A549 (cell line): Measurements from ENCODE around the gene RAPGEF4. TPM values are rescaled to one million over a fixed set of nuclear protein-coding genes. Genes with fewer than 3 reads are reported as not detected.

Experiments used
- ATAC-seq, 2 experiments: fragments of 200-7000 bp in 1 of 2; fragments of >200 bp in 1 of 2; cut with Nextera tagmentation in 1 of 2; cut with Tn5 transposase in 1 of 2; 3 replicates each; pipeline versions ENCODE4 v1.8.0 to v1.9.1; 2018 to 2020; ENCODE audit warnings: mild to moderate bottlenecking in 1 of 2, moderate library complexity in 1 of 2
- CTCF ChIA-PET: fragments of 300-600 bp; sonication (Branson Sonifier 250); formaldehyde crosslinking; extraction: SDS; loops from one replicate; lab custom pipeline; 2021; ENCODE audit warnings: antibody characterized with exemption, inconsistent platforms; lab: Yijun Ruan, JAX
- POLR2A ChIA-PET: fragments of 350-600 bp; formaldehyde crosslinking; extraction: SDS; loops from one replicate; lab custom pipeline; 2021; ENCODE audit warnings: antibody characterized with exemption, inconsistent platforms; lab: Yijun Ruan, JAX
- DNase-seq, 2 experiments: peaks; one replicate each; pipeline versions ENCODE4 v3.0.0 to v3.0.0-alpha.2; 2011 to 2016; ENCODE audit warnings: low read depth in 1 of 2, low spot score in 1 of 2
- FAIRE-seq: peaks from 2 replicates; lab custom pipeline; 2011; peaks lifted over from hg19 to GRCh38; lab: Jason Lieb, UNC
- H3K27ac ChIP-seq, 2 experiments: fragments of >200 bp; sonication (Bioruptor Twin); formaldehyde crosslinking; 3 replicates each; pipeline ENCODE4 v1.5.1; 2016 to 2017
- H3K4me1 ChIP-seq: fragments of >200 bp; sonication (Bioruptor Twin); formaldehyde crosslinking; 3 replicates; pipeline ENCODE4 v1.6.1; 2016
- H3K4me2 ChIP-seq: fragments of >200 bp; sonication (Bioruptor Twin); formaldehyde crosslinking; 3 replicates; pipeline ENCODE4 v1.6.1; 2016
- H3K4me3 ChIP-seq: fragments of >200 bp; sonication (Bioruptor Twin); formaldehyde crosslinking; 3 replicates; pipeline ENCODE4 v1.5.1; 2016
- H3K9me3 ChIP-seq: fragments of >200 bp; sonication (Bioruptor Twin); formaldehyde crosslinking; 3 replicates; pipeline ENCODE4 v1.6.1; 2016
- ATOH8 ChIP-seq: fragments of 250-450 bp; sonication (Bioruptor Pico); IDR thresholded peaks from 2 replicates; pipeline ENCODE4 v1.5.0; 2020; ENCODE audit warnings: low read depth, mild to moderate bottlenecking, moderate library complexity
- CEBPB ChIP-seq, 2 experiments: fragments of >200 bp in 1 of 2; sonication (Bioruptor Twin) in 1 of 2; formaldehyde crosslinking in 1 of 2; IDR thresholded peaks; 2 replicates each; pipeline ENCODE4 v1.6.1; 2012 to 2016
- CTCF ChIP-seq: fragments of >200 bp; sonication (Bioruptor Twin); formaldehyde crosslinking; IDR thresholded peaks from 3 replicates; pipeline ENCODE4 v1.5.1; 2016
- E2F6 ChIP-seq: IDR thresholded peaks from 2 replicates; pipeline ENCODE4 v1.6.1; 2012; ENCODE audit warnings: low read depth, borderline replicate concordance
- EHF ChIP-seq: fragments of 250-450 bp; sonication (Bioruptor Pico); IDR thresholded peaks from 2 replicates; pipeline ENCODE4 v1.5.0; 2020; ENCODE audit warnings: mild to moderate bottlenecking
- ELK1 ChIP-seq: fragments of 150-350 bp; IDR thresholded peaks from 2 replicates; pipeline ENCODE4 v1.6.1; 2014; ENCODE audit warnings: low read depth, mild to moderate bottlenecking, low read length
- EP300 ChIP-seq, 2 experiments: fragments of >200 bp; sonication (Bioruptor Twin); formaldehyde crosslinking; IDR thresholded peaks; 2 replicates in 1 of 2; 3 replicates in 1 of 2; pipeline ENCODE4 v1.6.1; 2016 to 2017
- FOSL2 ChIP-seq, 2 experiments: fragments of 450-650 bp in 1 of 2; fragments of >200 bp in 1 of 2; sonication (Bioruptor Twin) in 1 of 2; formaldehyde crosslinking; IDR thresholded peaks; 2 replicates each; pipeline versions ENCODE4 v1.5.0 to v1.6.1; 2016 to 2020; ENCODE audit warnings: mild to moderate bottlenecking in 1 of 2, moderate library complexity in 1 of 2
- FOXS1 ChIP-seq: fragments of 250-450 bp; sonication (Bioruptor Pico); IDR thresholded peaks from 2 replicates; pipeline ENCODE4 v1.5.0; 2020; ENCODE audit warnings: mild to moderate bottlenecking, moderate library complexity
- HDAC2 ChIP-seq: fragments of 200-600 bp; sonication (generic); IDR thresholded peaks from 2 replicates; pipeline ENCODE4 v1.6.1; 2016
- HMGXB4 ChIP-seq: fragments of 250-450 bp; sonication (Bioruptor Pico); IDR thresholded peaks from 2 replicates; pipeline ENCODE4 v1.5.0; 2021; ENCODE audit warnings: mild to moderate bottlenecking, moderate library complexity, borderline replicate concordance
- HOXA7 ChIP-seq: fragments of 250-450 bp; sonication (Bioruptor Pico); IDR thresholded peaks from 2 replicates; pipeline ENCODE4 v1.5.0; 2020; ENCODE audit warnings: mild to moderate bottlenecking, moderate library complexity
- HOXB13 ChIP-seq: fragments of 250-450 bp; sonication (Bioruptor Pico); IDR thresholded peaks from 2 replicates; pipeline ENCODE4 v1.5.0; 2020; ENCODE audit warnings: low read depth, mild to moderate bottlenecking, moderate library complexity
- HOXB5 ChIP-seq: fragments of 250-450 bp; sonication (Bioruptor Pico); IDR thresholded peaks from 2 replicates; pipeline ENCODE4 v1.5.0; 2020; ENCODE audit warnings: mild to moderate bottlenecking, moderate library complexity
- JUN ChIP-seq, 2 experiments: fragments of >200 bp; sonication (Bioruptor Twin); formaldehyde crosslinking; IDR thresholded peaks; 2 replicates in 1 of 2; 3 replicates in 1 of 2; pipeline ENCODE4 v1.6.1; 2016 to 2017
- KDM5A ChIP-seq: fragments of 200-600 bp; sonication (generic); IDR thresholded peaks from 2 replicates; pipeline ENCODE4 v1.6.1; 2016; ENCODE audit warnings: antibody characterized with exemption, mild to moderate bottlenecking
- MAFK ChIP-seq: fragments of 450-650 bp; IDR thresholded peaks from 2 replicates; pipeline ENCODE4 v1.6.1; 2014; ENCODE audit not compliant: partially characterized antibody
- MAX ChIP-seq: IDR thresholded peaks from 2 replicates; pipeline ENCODE4 v1.6.1; 2012
- NFE2L2 ChIP-seq: fragments of 150-350 bp; conservative IDR thresholded peaks from 2 replicates; pipeline ENCODE4 v1.6.1; 2014; ENCODE audit warnings: low read length
- NR3C1 ChIP-seq: fragments of >200 bp; sonication (Bioruptor Twin); formaldehyde crosslinking; IDR thresholded peaks from 3 replicates; pipeline ENCODE4 v1.6.1; 2017
- POLR2AphosphoS2 ChIP-seq: conservative IDR thresholded peaks from 2 replicates; pipeline ENCODE4 v1.6.1; 2012; ENCODE audit warnings: low read length, improper control_type of control experiment, inconsistent platforms
- RARB ChIP-seq: fragments of 250-450 bp; sonication (Bioruptor Pico); IDR thresholded peaks from 2 replicates; pipeline ENCODE4 v1.8.0; 2021; ENCODE audit warnings: mild to moderate bottlenecking, moderate library complexity
- SMC3 ChIP-seq: fragments of >200 bp; sonication (Bioruptor Twin); formaldehyde crosslinking; IDR thresholded peaks from 3 replicates; pipeline ENCODE4 v1.6.1; 2018; ENCODE audit warnings: inconsistent platforms
- USF2 ChIP-seq: fragments of 450-650 bp; IDR thresholded peaks from 2 replicates; pipeline ENCODE4 v1.6.1; 2014; ENCODE audit warnings: antibody characterized with exemption
- WGBS: methylation state at CpG from one replicate; pipeline ENCODE4 v1.1.6; 2017; ENCODE audit errors: missing lambda C conversion rate; 5-methylcytosine and 5-hydroxymethylcytosine counted together
- polyA plus RNA-seq, 4 experiments: library from polyadenylated mRNA; depleted of rRNA in 3 of 4; stranded (reverse); fragments of >200 nt; fragmentation: RNase III in 1 of 4; extraction: RNeasy Plus Mini Kit Qiagen cat#74134 plus additional on column Dnase treatment in 1 of 4; gene quantifications; 2 replicates in 3 of 4; 3 replicates in 1 of 4; pipeline ENCODE4 v1.2.3, GENCODE V29; 2011 to 2017

The RAPGEF4 gene
- polyA plus RNA-seq, 2 of the 4 experiments (the other 2 are of a cell fraction): 0.18 to 1.1 TPM

- no peak overlapping the region for H3K4me3 ChIP-seq
- peak overlapping the region in 1 of 2 experiments; percentile 26; a peak in 3 of 6 replicates for H3K27ac ChIP-seq
- ATAC-seq: no peak
- H3K4me1 ChIP-seq: peaks cover 6% of the 10 kb centered on the region; the same call in 2 of the 3 replicates
- WGBS: 85% methylated on average over 4 of the region's 4 CpGs
- ChIA-PET CTCF (interaction anchor here (15.5 kb wide), 1 partner anchor 181 kb away, joined by 395 read pairs; no protein-coding TSS in a partner anchor), POLR2A (interaction anchor here (0.5 kb wide), 1 partner anchor 44 kb away, joined by 4 read pairs; the partner anchor contains the start of gene MAP3K20)
- no peaks in the 10 kb centered on the region for H3K9me3 ChIP-seq
- no peak overlapping the region for H3K4me2 ChIP-seq
- DNase-seq: no peak
- no peak for TF ChIP-seq CTCF
- no peak for TF ChIP-seq FOXS1
- no peak for TF ChIP-seq JUN (IDR thresholded peaks at IDR 0.05)
- TF ChIP-seq FOSL2 (IDR thresholded peaks at IDR 0.05): no peak
- TF ChIP-seq FOSL2 (CRISPR knock-in tag; IDR thresholded peaks at IDR 0.05): no peak
- no peak for TF ChIP-seq HMGXB4 (CRISPR knock-in tag)
- TF ChIP-seq EHF (CRISPR knock-in tag): no peak
- no peak for TF ChIP-seq CEBPB (IDR thresholded peaks at IDR 0.05)
- no peak for TF ChIP-seq MAFK
- TF ChIP-seq ELK1: no peak
- FAIRE-seq: no peak
Observed at GRCh38 chr2:173032032-173032431, 296.4 kb downstream of the RAPGEF4 start.

- CTCF ChIA-PET: interaction anchor here (1.0 to 15.5 kb wide), 2 partner anchors 40 to 180 kb away, joined by 3 to 395 read pairs; no protein-coding TSS in a partner anchor
Observed at GRCh38 chr2:173033084-173033483, 297.4 kb downstream of the RAPGEF4 start.

More at GRCh38 chr2:173033084-173033483, 297.4 kb downstream of the RAPGEF4 start:
- ATAC-seq (no peak), DNase-seq (no peak), FAIRE-seq (no peak)
- H3K27ac ChIP-seq: no peak overlapping the region
- no peak for TF ChIP-seq NFE2L2
- no peak for TF ChIP-seq MAX
- TF ChIP-seq EP300 (IDR thresholded peaks at IDR 0.05): no peak
- no peak for TF ChIP-seq HOXB13 (CRISPR knock-in tag)
- no peak for TF ChIP-seq RARB (CRISPR knock-in tag)
- TF ChIP-seq HDAC2: no peak
- TF ChIP-seq ATOH8 (CRISPR knock-in tag): no peak
- TF ChIP-seq NR3C1: no peak
- TF ChIP-seq JUN (IDR thresholded peaks at IDR 0.05): no peak
- no peak for TF ChIP-seq HOXA7
- TF ChIP-seq CTCF: no peak
- no peak for TF ChIP-seq HOXB5 (CRISPR knock-in tag)
- TF ChIP-seq KDM5A: no peak
- no peak for TF ChIP-seq EHF (CRISPR knock-in tag)
- TF ChIP-seq SMC3: no peak
- TF ChIP-seq E2F6: no peak
- TF ChIP-seq POLR2AphosphoS2: no peak
- TF ChIP-seq USF2: no peak
- 92% methylated on average over 3 of the region's 3 CpGs for WGBS
- H3K4me1 ChIP-seq: peaks cover 5% of the 10 kb centered on the region; the same call in 2 of the 3 replicates
- POLR2A ChIA-PET: no interaction called here
- H3K4me2 ChIP-seq: no peak overlapping the region
- H3K4me3 ChIP-seq: no peak overlapping the region
- H3K9me3 ChIP-seq: no peaks in the 10 kb centered on the region
